MM.1S (cell line): ENCODE results near the gene C1D.

Experiments used
- DNase-seq: peaks from one replicate; pipeline ENCODE4 v3.0.0-alpha.2; 2015
- H2AFZ ChIP-seq: fragments of 300-600 bp; sonication (generic); 2 replicates; pipeline ENCODE4 v1.6.0; 2016; ENCODE audit warnings: antibody characterized with exemption, low read length
- H3F3A ChIP-seq: fragments of 300-600 bp; sonication (generic); 2 replicates; pipeline ENCODE4 v1.6.1; 2016; ENCODE audit warnings: mild to moderate bottlenecking, antibody characterized with exemption, low read length, moderate library complexity, mixed read lengths; ENCODE audit not compliant: insufficient read depth
- H3K27ac ChIP-seq: fragments of 300-600 bp; sonication (generic); 2 replicates; pipeline ENCODE4 v1.5.1; 2016; ENCODE audit warnings: mild to moderate bottlenecking, low read length
- H3K27me3 ChIP-seq: fragments of 300-600 bp; sonication (generic); replicated peaks from 2 replicates; pipeline ENCODE4 v1.6.0; 2016; ENCODE audit warnings: low read length; ENCODE audit not compliant: insufficient read depth
- H3K36me3 ChIP-seq: fragments of 300-600 bp; sonication (generic); replicated peaks from 2 replicates; pipeline ENCODE4 v1.6.1; 2016; ENCODE audit warnings: mild to moderate bottlenecking, low read length, mixed read lengths; ENCODE audit not compliant: insufficient read depth
- H3K4me1 ChIP-seq: fragments of 300-600 bp; sonication (generic); 2 replicates; pipeline ENCODE4 v1.6.1; 2016; ENCODE audit warnings: low read length, mixed read lengths
- H3K4me2 ChIP-seq: fragments of 300-600 bp; sonication (generic); 2 replicates; pipeline ENCODE4 v1.6.0; 2016; ENCODE audit warnings: low read depth, low read length
- H3K4me3 ChIP-seq: fragments of 300-600 bp; sonication (generic); 2 replicates; pipeline ENCODE4 v1.5.1; 2016; ENCODE audit warnings: low read length, mixed read lengths
- H3K79me2 ChIP-seq: fragments of 300-600 bp; sonication (generic); 2 replicates; pipeline ENCODE4 v1.6.1; 2016; ENCODE audit warnings: mixed run types, low read length, mixed read lengths
- H3K9ac ChIP-seq: fragments of 300-600 bp; sonication (generic); 2 replicates; pipeline ENCODE4 v1.6.1; 2016; ENCODE audit warnings: low read length, mixed read lengths
- H3K9me2 ChIP-seq: fragments of 300-600 bp; sonication (generic); replicated peaks from 2 replicates; pipeline ENCODE4 v1.6.1; 2016; ENCODE audit warnings: mild to moderate bottlenecking, low read length, mixed read lengths; ENCODE audit not compliant: insufficient read depth
- H3K9me3 ChIP-seq: fragments of 300-600 bp; sonication (generic); replicated peaks from 2 replicates; pipeline ENCODE4 v1.6.1; 2016; ENCODE audit warnings: mild to moderate bottlenecking, low read length, mixed read lengths; ENCODE audit not compliant: insufficient read depth
- H4K20me1 ChIP-seq: fragments of 300-600 bp; sonication (generic); 2 replicates; pipeline ENCODE4 v1.6.1; 2016; ENCODE audit warnings: mild to moderate bottlenecking, low read length, moderate library complexity, mixed read lengths; ENCODE audit not compliant: insufficient read depth
- EZH2 ChIP-seq: fragments of 300-600 bp; sonication (generic); optimal IDR thresholded peaks from 2 replicates; pipeline ENCODE3; 2017; ENCODE audit warnings: low read depth, mild to moderate bottlenecking, antibody characterized with exemption, low read length, mixed read lengths
- EZH2phosphoT487 ChIP-seq: fragments of 300-600 bp; sonication (generic); IDR thresholded peaks from 2 replicates; pipeline ENCODE4 v1.6.1; 2018; ENCODE audit warnings: antibody characterized with exemption, low read length
- TF ChIP-seq, protein P1 (sequence below): fragments of 300-600 bp; sonication (generic); IDR thresholded peaks from 2 replicates; pipeline ENCODE4 v1.5.1; 2016; ENCODE audit warnings: antibody characterized with exemption, low read length, mixed read lengths

Gene C1D

GRCh38 chr2:68107475-68107874 lies 44.7 kb upstream of the C1D start:
- H3K4me3 ChIP-seq = no peak overlapping the region
- no peak for DNase-seq
- no peaks in the 10 kb centered on the region for H3K27me3 ChIP-seq
- no peaks in the 10 kb centered on the region for H3K36me3 ChIP-seq
- H3K9ac ChIP-seq = no peak overlapping the region
- H3K9me3 ChIP-seq = no peaks in the 10 kb centered on the region
- H3K9me2 ChIP-seq = no peaks in the 10 kb centered on the region
- no peaks in the 10 kb centered on the region for H3K4me1 ChIP-seq
- H4K20me1 ChIP-seq = no peaks in the 10 kb centered on the region
- H3K27ac ChIP-seq = no peak overlapping the region
- no peaks in the 10 kb centered on the region for H3F3A ChIP-seq
- TF ChIP-seq EZH2phosphoT487 = no peak
- TF ChIP-seq, protein P1, sequence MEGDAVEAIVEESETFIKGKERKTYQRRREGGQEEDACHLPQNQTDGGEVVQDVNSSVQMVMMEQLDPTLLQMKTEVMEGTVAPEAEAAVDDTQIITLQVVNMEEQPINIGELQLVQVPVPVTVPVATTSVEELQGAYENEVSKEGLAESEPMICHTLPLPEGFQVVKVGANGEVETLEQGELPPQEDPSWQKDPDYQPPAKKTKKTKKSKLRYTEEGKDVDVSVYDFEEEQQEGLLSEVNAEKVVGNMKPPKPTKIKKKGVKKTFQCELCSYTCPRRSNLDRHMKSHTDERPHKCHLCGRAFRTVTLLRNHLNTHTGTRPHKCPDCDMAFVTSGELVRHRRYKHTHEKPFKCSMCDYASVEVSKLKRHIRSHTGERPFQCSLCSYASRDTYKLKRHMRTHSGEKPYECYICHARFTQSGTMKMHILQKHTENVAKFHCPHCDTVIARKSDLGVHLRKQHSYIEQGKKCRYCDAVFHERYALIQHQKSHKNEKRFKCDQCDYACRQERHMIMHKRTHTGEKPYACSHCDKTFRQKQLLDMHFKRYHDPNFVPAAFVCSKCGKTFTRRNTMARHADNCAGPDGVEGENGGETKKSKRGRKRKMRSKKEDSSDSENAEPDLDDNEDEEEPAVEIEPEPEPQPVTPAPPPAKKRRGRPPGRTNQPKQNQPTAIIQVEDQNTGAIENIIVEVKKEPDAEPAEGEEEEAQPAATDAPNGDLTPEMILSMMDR = no peak
- no peak overlapping the region for H3K4me2 ChIP-seq
- H3K79me2 ChIP-seq = no peaks in the 10 kb centered on the region
- no peak overlapping the region for H2AFZ ChIP-seq

- Histone ChIP-seq H3K4me1 (peaks cover 4% of the 10 kb centered on the region; the same call in 1 of the 2 replicates), H3F3A (no peaks in the 10 kb centered on the region), H3K36me3 (no peaks in the 10 kb centered on the region), H3K9me2 (no peaks in the 10 kb centered on the region), H3K4me3 (no peak overlapping the region), H2AFZ (no peak overlapping the region), H3K27ac (no peak overlapping the region), H4K20me1 (no peaks in the 10 kb centered on the region), H3K27me3 (no peaks in the 10 kb centered on the region), H3K9me3 (no peaks in the 10 kb centered on the region), H3K4me2 (no peak overlapping the region), H3K79me2 (no peaks in the 10 kb centered on the region), H3K9ac (no peak overlapping the region)
- TF ChIP-seq EZH2 (no peak), EZH2phosphoT487 (no peak)
- TF ChIP-seq, protein P1 = no peak
- DNase-seq = no peak
Observed at GRCh38 chr2:68104111-68104835, 41.5 kb upstream of the C1D start.

- TF ChIP-seq EZH2 (no peak), EZH2phosphoT487 (no peak)
- Histone ChIP-seq H3K9ac (no peak overlapping the region), H3K4me1 (peaks cover 8% of the 10 kb centered on the region), H4K20me1 (no peaks in the 10 kb centered on the region), H2AFZ (no peak overlapping the region), H3F3A (no peaks in the 10 kb centered on the region), H3K27ac (no peak overlapping the region), H3K4me2 (no peak overlapping the region), H3K9me2 (no peaks in the 10 kb centered on the region), H3K9me3 (no peaks in the 10 kb centered on the region), H3K79me2 (no peaks in the 10 kb centered on the region), H3K27me3 (no peaks in the 10 kb centered on the region), H3K4me3 (no peak overlapping the region), H3K36me3 (no peaks in the 10 kb centered on the region)
- no peak for DNase-seq
Observed at GRCh38 chr2:68103709-68104055, 40.9 kb upstream of the C1D start.

GRCh38 chr2:68103030-68103708 lies 40.4 kb upstream of the C1D start:
- H3K4me3 ChIP-seq = no peak overlapping the region

More at GRCh38 chr2:68103030-68103708, 40.4 kb upstream of the C1D start:
- no peak overlapping the region for H3K27ac ChIP-seq
- H3K79me2 ChIP-seq = no peaks in the 10 kb centered on the region
- peaks cover 8% of the 10 kb centered on the region for H3K4me1 ChIP-seq
- H3K9ac ChIP-seq = no peak overlapping the region
- H3K36me3 ChIP-seq = no peaks in the 10 kb centered on the region
- TF ChIP-seq, protein P1 = no peak
- TF ChIP-seq EZH2phosphoT487 (no peak), EZH2 (no peak)
- no peak for DNase-seq
- no peaks in the 10 kb centered on the region for H3F3A ChIP-seq
- no peak overlapping the region for H2AFZ ChIP-seq
- no peaks in the 10 kb centered on the region for H4K20me1 ChIP-seq
- H3K9me3 ChIP-seq = no peaks in the 10 kb centered on the region
- no peaks in the 10 kb centered on the region for H3K9me2 ChIP-seq
- no peaks in the 10 kb centered on the region for H3K27me3 ChIP-seq
- no peak overlapping the region for H3K4me2 ChIP-seq
